ENCODE data around the gene RNF138. TPM values are rescaled to one million over a fixed set of nuclear protein-coding genes. Genes with fewer than 3 reads are reported as not detected.

RNF138 gene
- total and polyA plus RNA-seq, 2 of the 13 experiments (the other 11 are each of a cell fraction or from before 2014, with no cell fraction given), result 14.6 to 33.6 TPM

DNA sequence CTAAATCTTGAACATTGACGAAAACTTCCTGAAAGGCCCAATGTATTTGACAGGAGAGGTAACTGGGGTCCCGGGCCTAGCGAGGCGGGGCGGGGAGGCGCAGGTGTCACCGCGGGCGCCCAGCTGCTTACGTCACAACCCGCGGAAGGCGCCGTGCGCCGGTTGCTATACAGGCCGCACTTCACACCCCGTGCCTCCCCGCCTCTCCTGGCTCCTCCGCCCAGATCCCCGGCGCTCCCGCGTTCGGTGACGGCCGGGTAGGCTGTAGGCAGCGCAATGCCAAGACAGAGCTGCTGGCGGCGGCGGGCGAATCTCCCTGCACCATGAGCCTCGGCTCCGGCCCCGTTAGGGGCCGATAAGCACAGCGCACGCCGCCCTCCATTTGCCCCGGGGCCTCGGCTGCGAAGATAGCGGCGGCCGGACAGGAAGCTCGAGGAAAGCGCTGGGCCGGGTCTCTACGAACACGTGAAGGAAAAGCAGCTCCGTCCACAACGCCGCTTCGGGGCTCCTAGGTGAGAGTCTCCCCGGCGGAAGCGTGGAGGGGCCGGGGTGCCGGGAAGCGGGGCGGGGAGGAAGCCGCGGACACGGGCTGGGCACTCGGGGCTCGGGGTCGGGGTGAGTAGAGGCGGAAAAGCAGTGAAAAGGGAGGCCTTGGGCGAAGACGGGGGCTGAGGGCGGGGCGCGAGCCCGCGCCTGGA is at the start of gene RNF138 (continued):
- TF ChIP-seq ZNF253 (CRISPR knock-in tag; IDR thresholded peaks at IDR 0.05; ENCODE audit: borderline replicate concordance), result 0 out of 2 replicates have a peak, but pooled peaks have one; percentile 84
- TF ChIP-seq, protein P1, sequence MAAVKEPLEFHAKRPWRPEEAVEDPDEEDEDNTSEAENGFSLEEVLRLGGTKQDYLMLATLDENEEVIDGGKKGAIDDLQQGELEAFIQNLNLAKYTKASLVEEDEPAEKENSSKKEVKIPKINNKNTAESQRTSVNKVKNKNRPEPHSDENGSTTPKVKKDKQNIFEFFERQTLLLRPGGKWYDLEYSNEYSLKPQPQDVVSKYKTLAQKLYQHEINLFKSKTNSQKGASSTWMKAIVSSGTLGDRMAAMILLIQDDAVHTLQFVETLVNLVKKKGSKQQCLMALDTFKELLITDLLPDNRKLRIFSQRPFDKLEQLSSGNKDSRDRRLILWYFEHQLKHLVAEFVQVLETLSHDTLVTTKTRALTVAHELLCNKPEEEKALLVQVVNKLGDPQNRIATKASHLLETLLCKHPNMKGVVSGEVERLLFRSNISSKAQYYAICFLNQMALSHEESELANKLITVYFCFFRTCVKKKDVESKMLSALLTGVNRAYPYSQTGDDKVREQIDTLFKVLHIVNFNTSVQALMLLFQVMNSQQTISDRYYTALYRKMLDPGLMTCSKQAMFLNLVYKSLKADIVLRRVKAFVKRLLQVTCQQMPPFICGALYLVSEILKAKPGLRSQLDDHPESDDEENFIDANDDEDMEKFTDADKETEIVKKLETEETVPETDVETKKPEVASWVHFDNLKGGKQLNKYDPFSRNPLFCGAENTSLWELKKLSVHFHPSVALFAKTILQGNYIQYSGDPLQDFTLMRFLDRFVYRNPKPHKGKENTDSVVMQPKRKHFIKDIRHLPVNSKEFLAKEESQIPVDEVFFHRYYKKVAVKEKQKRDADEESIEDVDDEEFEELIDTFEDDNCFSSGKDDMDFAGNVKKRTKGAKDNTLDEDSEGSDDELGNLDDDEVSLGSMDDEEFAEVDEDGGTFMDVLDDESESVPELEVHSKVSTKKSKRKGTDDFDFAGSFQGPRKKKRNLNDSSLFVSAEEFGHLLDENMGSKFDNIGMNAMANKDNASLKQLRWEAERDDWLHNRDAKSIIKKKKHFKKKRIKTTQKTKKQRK (IDR thresholded peaks at IDR 0.05; ENCODE audit: low read length), result no peak
- TF ChIP-seq ZNF772 (CRISPR knock-in tag; IDR thresholded peaks at IDR 0.05), result peak; percentile 50; the same call in 1 of the 2 replicates
- peak; percentile 95; the same call in 1 of the 2 replicates for TF ChIP-seq ZNF589 (CRISPR knock-in tag; conservative IDR thresholded peaks at IDR 0.05)
- no peak for TF ChIP-seq MAZ (IDR thresholded peaks at IDR 0.05; ENCODE audit: borderline replicate concordance, low read depth, low read length)
- TF ChIP-seq MAZ (CRISPR knock-in tag; IDR thresholded peaks at IDR 0.05; ENCODE audit: low read depth), result no peak; the same call in 1 of the 2 replicates
- peak; percentile 62; the same call in 1 of the 2 replicates for TF ChIP-seq ZSCAN9 (CRISPR knock-in tag; IDR thresholded peaks at IDR 0.05; ENCODE audit: borderline replicate concordance)
- no peak for TF ChIP-seq FOXM1 (CRISPR knock-in tag; IDR thresholded peaks at IDR 0.05)
- TF ChIP-seq ZNF180 (CRISPR knock-in tag; IDR thresholded peaks at IDR 0.05; ENCODE audit: borderline replicate concordance, low read depth), result no peak
- peak; percentile 11; the same call in 1 of the 2 replicates for TF ChIP-seq FOXO1 (CRISPR knock-in tag; IDR thresholded peaks at IDR 0.05)
- 0 out of 2 replicates have a peak, but pooled peaks have one; percentile 28 for TF ChIP-seq ZNF484 (CRISPR knock-in tag; IDR thresholded peaks at IDR 0.05; ENCODE audit: borderline replicate concordance, low read depth)
- TF ChIP-seq NFE2 (CRISPR knock-in tag; IDR thresholded peaks at IDR 0.05), result no peak
- TF ChIP-seq MAF1 (CRISPR knock-in tag; IDR thresholded peaks at IDR 0.05; ENCODE audit: borderline replicate concordance), result no peak
- 0 out of 2 replicates have a peak, but pooled peaks have one; percentile 22 for TF ChIP-seq TGIF2 (CRISPR knock-in tag; IDR thresholded peaks at IDR 0.05)
- TF ChIP-seq, protein P2, sequence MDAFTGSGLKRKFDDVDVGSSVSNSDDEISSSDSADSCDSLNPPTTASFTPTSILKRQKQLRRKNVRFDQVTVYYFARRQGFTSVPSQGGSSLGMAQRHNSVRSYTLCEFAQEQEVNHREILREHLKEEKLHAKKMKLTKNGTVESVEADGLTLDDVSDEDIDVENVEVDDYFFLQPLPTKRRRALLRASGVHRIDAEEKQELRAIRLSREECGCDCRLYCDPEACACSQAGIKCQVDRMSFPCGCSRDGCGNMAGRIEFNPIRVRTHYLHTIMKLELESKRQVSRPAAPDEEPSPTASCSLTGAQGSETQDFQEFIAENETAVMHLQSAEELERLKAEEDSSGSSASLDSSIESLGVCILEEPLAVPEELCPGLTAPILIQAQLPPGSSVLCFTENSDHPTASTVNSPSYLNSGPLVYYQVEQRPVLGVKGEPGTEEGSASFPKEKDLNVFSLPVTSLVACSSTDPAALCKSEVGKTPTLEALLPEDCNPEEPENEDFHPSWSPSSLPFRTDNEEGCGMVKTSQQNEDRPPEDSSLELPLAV (CRISPR knock-in tag; conservative IDR thresholded peaks at IDR 0.05; ENCODE audit: low read depth), result 0 out of 2 replicates have a peak, but pooled peaks have one; percentile 34
- TF ChIP-seq ARNT (IDR thresholded peaks at IDR 0.05), result no peak
- 0 out of 2 replicates have a peak, but pooled peaks have one; percentile 74 for TF ChIP-seq ZNF354B (CRISPR knock-in tag; IDR thresholded peaks at IDR 0.05)
- TF ChIP-seq, protein P3, sequence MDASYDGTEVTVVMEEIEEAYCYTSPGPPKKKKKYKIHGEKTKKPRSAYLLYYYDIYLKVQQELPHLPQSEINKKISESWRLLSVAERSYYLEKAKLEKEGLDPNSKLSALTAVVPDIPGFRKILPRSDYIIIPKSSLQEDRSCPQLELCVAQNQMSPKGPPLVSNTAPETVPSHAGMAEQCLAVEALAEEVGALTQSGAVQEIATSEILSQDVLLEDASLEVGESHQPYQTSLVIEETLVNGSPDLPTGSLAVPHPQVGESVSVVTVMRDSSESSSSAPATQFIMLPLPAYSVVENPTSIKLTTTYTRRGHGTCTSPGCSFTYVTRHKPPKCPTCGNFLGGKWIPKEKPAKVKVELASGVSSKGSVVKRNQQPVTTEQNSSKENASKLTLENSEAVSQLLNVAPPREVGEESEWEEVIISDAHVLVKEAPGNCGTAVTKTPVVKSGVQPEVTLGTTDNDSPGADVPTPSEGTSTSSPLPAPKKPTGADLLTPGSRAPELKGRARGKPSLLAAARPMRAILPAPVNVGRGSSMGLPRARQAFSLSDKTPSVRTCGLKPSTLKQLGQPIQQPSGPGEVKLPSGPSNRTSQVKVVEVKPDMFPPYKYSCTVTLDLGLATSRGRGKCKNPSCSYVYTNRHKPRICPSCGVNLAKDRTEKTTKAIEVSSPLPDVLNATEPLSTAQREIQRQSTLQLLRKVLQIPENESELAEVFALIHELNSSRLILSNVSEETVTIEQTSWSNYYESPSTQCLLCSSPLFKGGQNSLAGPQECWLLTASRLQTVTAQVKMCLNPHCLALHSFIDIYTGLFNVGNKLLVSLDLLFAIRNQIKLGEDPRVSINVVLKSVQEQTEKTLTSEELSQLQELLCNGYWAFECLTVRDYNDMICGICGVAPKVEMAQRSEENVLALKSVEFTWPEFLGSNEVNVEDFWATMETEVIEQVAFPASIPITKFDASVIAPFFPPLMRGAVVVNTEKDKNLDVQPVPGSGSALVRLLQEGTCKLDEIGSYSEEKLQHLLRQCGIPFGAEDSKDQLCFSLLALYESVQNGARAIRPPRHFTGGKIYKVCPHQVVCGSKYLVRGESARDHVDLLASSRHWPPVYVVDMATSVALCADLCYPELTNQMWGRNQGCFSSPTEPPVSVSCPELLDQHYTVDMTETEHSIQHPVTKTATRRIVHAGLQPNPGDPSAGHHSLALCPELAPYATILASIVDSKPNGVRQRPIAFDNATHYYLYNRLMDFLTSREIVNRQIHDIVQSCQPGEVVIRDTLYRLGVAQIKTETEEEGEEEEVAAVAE (CRISPR knock-in tag; IDR thresholded peaks at IDR 0.05; ENCODE audit: borderline replicate concordance), result 0 out of 2 replicates have a peak, but pooled peaks have one; percentile 30
- peak; percentile 56; the same call in 1 of the 2 replicates for TF ChIP-seq ZBTB7B (CRISPR knock-in tag; IDR thresholded peaks at IDR 0.05)
- no peak for TF ChIP-seq ZNF234 (CRISPR knock-in tag; conservative IDR thresholded peaks at IDR 0.05)
